ENCODE data around the gene KCNQ1OT1. TPM values are rescaled to one million over a fixed set of nuclear protein-coding genes. Genes with fewer than 3 reads are reported as not detected.

Gene KCNQ1OT1
- total and polyA plus RNA-seq, 8 donors = under 0.01 to 15.1 (median 2.3) TPM

- 88 to 93% (median 92%) methylated on average over 4 of the region's 4 CpGs for WGBS, 5 donors
- Histone ChIP-seq H3K27me3 (no peaks in the 10 kb centered on the region), H3K9me3 (peaks cover 8 to 99% (median 67%) of the 10 kb centered on the region in 4 donors), H3K4me3 (no peak overlapping the region), H3K4me1 (peaks cover 0 to 2% (median 0%) of the 10 kb centered on the region in 4 donors), H3K27ac (no peak overlapping the region), H3K36me3 (peaks cover 0 to 5% (median 0%) of the 10 kb centered on the region in 4 donors)
- intact Hi-C loops (cut with DNase I; ENCODE audit: low total_unique reads) = loop anchor here (10.0 kb wide), 1 partner anchor 46 kb away; no protein-coding TSS in a partner anchor
- no peak for DNase-seq
- TF ChIP-seq POLR2A (IDR thresholded peaks at IDR 0.05) (no peak), EP300 (IDR thresholded peaks at IDR 0.05) (no peak), POLR2AphosphoS5 (IDR thresholded peaks at IDR 0.05) (no peak)
- TF ChIP-seq, protein P1, sequence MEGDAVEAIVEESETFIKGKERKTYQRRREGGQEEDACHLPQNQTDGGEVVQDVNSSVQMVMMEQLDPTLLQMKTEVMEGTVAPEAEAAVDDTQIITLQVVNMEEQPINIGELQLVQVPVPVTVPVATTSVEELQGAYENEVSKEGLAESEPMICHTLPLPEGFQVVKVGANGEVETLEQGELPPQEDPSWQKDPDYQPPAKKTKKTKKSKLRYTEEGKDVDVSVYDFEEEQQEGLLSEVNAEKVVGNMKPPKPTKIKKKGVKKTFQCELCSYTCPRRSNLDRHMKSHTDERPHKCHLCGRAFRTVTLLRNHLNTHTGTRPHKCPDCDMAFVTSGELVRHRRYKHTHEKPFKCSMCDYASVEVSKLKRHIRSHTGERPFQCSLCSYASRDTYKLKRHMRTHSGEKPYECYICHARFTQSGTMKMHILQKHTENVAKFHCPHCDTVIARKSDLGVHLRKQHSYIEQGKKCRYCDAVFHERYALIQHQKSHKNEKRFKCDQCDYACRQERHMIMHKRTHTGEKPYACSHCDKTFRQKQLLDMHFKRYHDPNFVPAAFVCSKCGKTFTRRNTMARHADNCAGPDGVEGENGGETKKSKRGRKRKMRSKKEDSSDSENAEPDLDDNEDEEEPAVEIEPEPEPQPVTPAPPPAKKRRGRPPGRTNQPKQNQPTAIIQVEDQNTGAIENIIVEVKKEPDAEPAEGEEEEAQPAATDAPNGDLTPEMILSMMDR (IDR thresholded peaks at IDR 0.05) = no peak
Observed at GRCh38 chr11:2651054-2651617, 48.7 kb downstream of the KCNQ1OT1 start.

DNA sequence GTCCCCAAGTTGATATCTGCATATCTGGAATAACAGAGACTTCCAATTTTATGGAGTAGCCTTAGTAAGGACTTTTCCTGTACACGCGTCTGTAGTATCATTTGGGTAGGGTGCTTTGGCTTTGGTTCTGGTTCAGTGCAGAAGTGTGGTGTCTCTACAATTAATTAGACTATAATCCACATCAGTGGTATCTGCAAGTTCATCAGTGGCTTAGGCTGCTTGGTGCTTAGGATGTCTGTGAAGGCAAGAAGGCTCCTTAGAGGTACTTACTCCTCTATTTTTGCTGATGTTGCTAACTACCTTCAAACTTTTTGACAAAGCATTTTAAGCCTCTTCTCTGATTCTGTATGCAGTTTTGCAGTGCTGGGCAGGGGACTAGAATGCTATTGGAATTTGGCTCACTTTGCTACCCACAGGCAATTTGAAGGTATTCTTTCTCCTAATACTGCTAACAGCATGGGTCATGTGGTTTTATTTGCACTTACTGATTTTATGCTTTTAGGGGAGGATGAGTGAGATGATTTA, 49.4 kb downstream of the KCNQ1OT1 start:
- H3K9me3 ChIP-seq = peaks cover 14 to 100% (median 74%) of the 10 kb centered on the region in 4 donors
- intact Hi-C loops (cut with DNase I; ENCODE audit: low total_unique reads) = loop anchor here (10.0 kb wide), 1 partner anchor 46 kb away; no protein-coding TSS in a partner anchor
- no peak overlapping the region for H3K27ac ChIP-seq
- H3K36me3 ChIP-seq = peaks cover 0 to 5% (median 0%) of the 10 kb centered on the region in 4 donors
- no peaks in the 10 kb centered on the region for H3K4me1 ChIP-seq
- no peak overlapping the region for H3K4me3 ChIP-seq
- no peak for DNase-seq
- H3K27me3 ChIP-seq = no peaks in the 10 kb centered on the region
- 98 to 100% (median 100%) methylated on average over 2 of the region's 2 CpGs for WGBS, 5 donors
- TF ChIP-seq, protein P1 (IDR thresholded peaks at IDR 0.05) = no peak
- TF ChIP-seq POLR2A (IDR thresholded peaks at IDR 0.05) (no peak), EP300 (IDR thresholded peaks at IDR 0.05) (no peak), POLR2AphosphoS5 (IDR thresholded peaks at IDR 0.05) (no peak)

- TF ChIP-seq EP300 (IDR thresholded peaks at IDR 0.05) = no peak
- no peak for TF ChIP-seq POLR2AphosphoS5 (IDR thresholded peaks at IDR 0.05)
- TF ChIP-seq, protein P1 (IDR thresholded peaks at IDR 0.05) = no peak
- no peak for TF ChIP-seq POLR2A (IDR thresholded peaks at IDR 0.05)
- Histone ChIP-seq H3K4me1 (no peaks in the 10 kb centered on the region), H3K9me3 (peaks cover 17 to 100% (median 77%) of the 10 kb centered on the region in 4 donors), H3K27me3 (no peaks in the 10 kb centered on the region), H3K4me3 (no peak overlapping the region), H3K27ac (no peak overlapping the region), H3K36me3 (peaks cover 0 to 5% (median 0%) of the 10 kb centered on the region in 4 donors)
- WGBS, 5 donors = 96 to 100% (median 98%) methylated on average over 2 of the region's 2 CpGs
- intact Hi-C loops (cut with DNase I; ENCODE audit: low total_unique reads) = loop anchor here (10.0 kb wide), 1 partner anchor 45 kb away; no protein-coding TSS in a partner anchor
- DNase-seq = no peak
Observed at GRCh38 chr11:2649848-2650247, 49.9 kb downstream of the KCNQ1OT1 start.

DNA sequence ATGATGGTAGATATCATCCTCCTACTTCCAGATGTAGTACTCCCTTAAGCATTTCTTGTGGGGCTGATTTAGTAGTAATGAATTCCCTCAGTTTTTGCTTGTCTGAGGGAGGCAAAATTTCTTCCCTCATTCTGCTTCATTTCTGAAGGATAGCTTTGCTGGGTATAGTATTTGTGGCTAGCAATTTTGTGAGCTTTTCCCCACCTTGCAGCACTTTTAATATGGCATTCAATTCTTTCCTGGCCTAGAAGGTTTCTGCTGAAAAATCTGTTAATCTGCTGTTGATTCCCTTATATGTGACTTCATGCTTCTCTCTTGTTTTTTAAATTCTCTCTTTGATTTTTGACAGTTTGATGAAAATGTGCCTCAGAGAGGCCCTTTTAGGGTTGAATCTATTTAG, 50.4 kb downstream of the KCNQ1OT1 start:
- H3K36me3 ChIP-seq = peaks cover 0 to 5% (median 0%) of the 10 kb centered on the region in 4 donors
- TF ChIP-seq POLR2AphosphoS5 (IDR thresholded peaks at IDR 0.05) = no peak
- no peak for TF ChIP-seq POLR2A (IDR thresholded peaks at IDR 0.05)
- TF ChIP-seq, protein P1 (IDR thresholded peaks at IDR 0.05) = no peak
- TF ChIP-seq EP300 (IDR thresholded peaks at IDR 0.05) = no peak
- peaks cover 20 to 100% (median 79%) of the 10 kb centered on the region in 4 donors for H3K9me3 ChIP-seq
- no peak overlapping the region for H3K4me3 ChIP-seq
- no peak overlapping the region for H3K27ac ChIP-seq
- no peaks in the 10 kb centered on the region for H3K4me1 ChIP-seq
- no peaks in the 10 kb centered on the region for H3K27me3 ChIP-seq
- DNase-seq = no peak
- intact Hi-C loops (cut with DNase I; ENCODE audit: low total_unique reads) = no loop called here
